Upper lobe of left lung (tissue), 6 donors: ENCODE data around the gene ODAD4. TPM values are rescaled to one million over a fixed set of nuclear protein-coding genes. Genes with fewer than 3 reads are reported as not detected.

Experiments used
- ATAC-seq, 2 donors: fragments of 200-7000 bp; cut with Tn5 transposase; one replicate each; pipeline ENCODE4 v1.9.1; 2022; ENCODE audit warnings: mild to moderate bottlenecking in 2 of 2, moderate library complexity in 2 of 2; ENCODE audit not compliant: low FRiP score in 2 of 2
- DNase-seq, 2 donors: peaks; one replicate each; pipeline ENCODE4 v3.0.0-alpha.2; 2019 to 2020
- H3K27ac ChIP-seq, 4 donors: fragments of 200-600 bp; sonication (generic); one replicate each; pipeline ENCODE4 v1.5.1; 2016 to 2019
- H3K27me3 ChIP-seq, 4 donors: fragments of 200-600 bp; sonication (generic); one replicate each; pipeline ENCODE4 v1.5.1; 2017 to 2019
- H3K36me3 ChIP-seq, 4 donors: fragments of 200-600 bp; sonication (generic); one replicate each; pipeline ENCODE4 v1.5.1; 2016 to 2019
- H3K4me1 ChIP-seq, 4 donors: fragments of 200-600 bp; sonication (generic); one replicate each; pipeline ENCODE4 v1.5.1; 2018 to 2019
- H3K4me3 ChIP-seq, 4 donors: fragments of 200-600 bp; sonication (generic); one replicate each; pipeline ENCODE4 v1.5.1; 2017 to 2019; ENCODE audit warnings: mild to moderate bottlenecking in 2 of 4, moderate library complexity in 1 of 4
- H3K9me3 ChIP-seq, 4 donors: fragments of 200-600 bp; sonication (generic); one replicate each; pipeline ENCODE4 v1.5.1; 2018 to 2019
- EP300 ChIP-seq, 4 donors: sonication (generic); formaldehyde crosslinking; IDR thresholded peaks; one replicate each; pipeline ENCODE4 v1.5.1; 2017; ENCODE audit warnings: antibody characterized with exemption in 4 of 4, control low read depth in 2 of 4
- POLR2A ChIP-seq, 4 donors: fragments of 450-650 bp; IDR thresholded peaks; one replicate each; pipeline ENCODE4 v1.5.1; 2016 to 2017; ENCODE audit warnings: antibody characterized with exemption in 4 of 4, mild to moderate bottlenecking in 2 of 4
- POLR2AphosphoS5 ChIP-seq, 2 donors: sonication (generic); formaldehyde crosslinking; IDR thresholded peaks; one replicate each; pipeline ENCODE4 v1.5.1; 2017; ENCODE audit warnings: antibody characterized with exemption in 2 of 2
- WGBS, 2 donors: methylation state at CpG; one replicate each; pipeline ENCODE4 v1.1.5; 2017 to 2018; 5-methylcytosine and 5-hydroxymethylcytosine counted together
- total RNA-seq, 6 donors: library from RNA; depleted of rRNA in 4 of 6; stranded (reverse); fragments of >200 nt in 4 of 6; gene quantifications; one replicate each; pipeline versions ENCODE4 v1.1.0 to v1.2.1, GENCODE V29; 2016 to 2021
- TF ChIP-seq, protein P1 (sequence below), 6 experiments: fragments of 450-650 bp in 4 of 6; fragments of 200-600 bp in 2 of 6; sonication (generic) in 2 of 6; IDR thresholded peaks; one replicate each; pipeline ENCODE4 v1.5.1; 2016 to 2019; ENCODE audit warnings: antibody characterized with exemption in 6 of 6
- donor health status: DM: no; HTN: no; CAD: no; lungs with moderate emphysema.
- donor health status: DM: no; HTN: yes; CAD: no; lungs with severe emphysema.

ODAD4 gene
- total RNA-seq, 6 donors from 2014 or later: 1.2 to 16.9 (median 4.8) TPM

DNA sequence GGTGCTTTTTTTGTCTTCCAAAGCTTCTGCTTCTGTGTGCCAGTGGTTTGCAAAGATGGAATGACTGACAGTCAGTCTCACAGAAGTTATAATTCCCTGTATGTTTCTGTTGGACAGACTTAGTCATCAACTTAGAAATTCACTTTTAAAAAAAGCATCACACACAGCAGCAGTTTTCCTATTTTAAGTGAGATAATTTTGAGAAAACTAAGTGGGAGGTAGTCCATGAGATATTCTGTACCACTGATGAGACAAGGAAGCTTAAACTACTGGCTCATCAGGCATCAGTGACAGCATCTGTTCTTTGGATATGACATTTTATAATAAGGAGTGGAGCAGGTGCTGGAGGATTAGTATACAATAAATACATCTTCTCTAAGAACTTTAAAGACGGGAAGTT, 56.2 kb downstream of the ODAD4 start:
- H3K4me3 ChIP-seq: no peak overlapping the region
- H3K27me3 ChIP-seq: no peaks in the 10 kb centered on the region
- no peaks in the 10 kb centered on the region for H3K9me3 ChIP-seq
- no peak for TF ChIP-seq POLR2A (IDR thresholded peaks at IDR 0.05)
- no peak for TF ChIP-seq EP300 (IDR thresholded peaks at IDR 0.05)
- TF ChIP-seq, protein P1, sequence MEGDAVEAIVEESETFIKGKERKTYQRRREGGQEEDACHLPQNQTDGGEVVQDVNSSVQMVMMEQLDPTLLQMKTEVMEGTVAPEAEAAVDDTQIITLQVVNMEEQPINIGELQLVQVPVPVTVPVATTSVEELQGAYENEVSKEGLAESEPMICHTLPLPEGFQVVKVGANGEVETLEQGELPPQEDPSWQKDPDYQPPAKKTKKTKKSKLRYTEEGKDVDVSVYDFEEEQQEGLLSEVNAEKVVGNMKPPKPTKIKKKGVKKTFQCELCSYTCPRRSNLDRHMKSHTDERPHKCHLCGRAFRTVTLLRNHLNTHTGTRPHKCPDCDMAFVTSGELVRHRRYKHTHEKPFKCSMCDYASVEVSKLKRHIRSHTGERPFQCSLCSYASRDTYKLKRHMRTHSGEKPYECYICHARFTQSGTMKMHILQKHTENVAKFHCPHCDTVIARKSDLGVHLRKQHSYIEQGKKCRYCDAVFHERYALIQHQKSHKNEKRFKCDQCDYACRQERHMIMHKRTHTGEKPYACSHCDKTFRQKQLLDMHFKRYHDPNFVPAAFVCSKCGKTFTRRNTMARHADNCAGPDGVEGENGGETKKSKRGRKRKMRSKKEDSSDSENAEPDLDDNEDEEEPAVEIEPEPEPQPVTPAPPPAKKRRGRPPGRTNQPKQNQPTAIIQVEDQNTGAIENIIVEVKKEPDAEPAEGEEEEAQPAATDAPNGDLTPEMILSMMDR (IDR thresholded peaks at IDR 0.05): no peak
- TF ChIP-seq POLR2AphosphoS5 (IDR thresholded peaks at IDR 0.05): no peak
- H3K4me1 ChIP-seq: peaks cover 0 to 9% (median 0%) of the 10 kb centered on the region in 4 donors
- no peak overlapping the region for H3K27ac ChIP-seq
- ATAC-seq: no peak
- DNase-seq: no peak
- 93 to 100% methylated on average over 1 of the region's 1 CpG for WGBS, 2 donors
- H3K36me3 ChIP-seq: peaks cover 36 to 100% (median 75%) of the 10 kb centered on the region in 4 donors

DNA sequence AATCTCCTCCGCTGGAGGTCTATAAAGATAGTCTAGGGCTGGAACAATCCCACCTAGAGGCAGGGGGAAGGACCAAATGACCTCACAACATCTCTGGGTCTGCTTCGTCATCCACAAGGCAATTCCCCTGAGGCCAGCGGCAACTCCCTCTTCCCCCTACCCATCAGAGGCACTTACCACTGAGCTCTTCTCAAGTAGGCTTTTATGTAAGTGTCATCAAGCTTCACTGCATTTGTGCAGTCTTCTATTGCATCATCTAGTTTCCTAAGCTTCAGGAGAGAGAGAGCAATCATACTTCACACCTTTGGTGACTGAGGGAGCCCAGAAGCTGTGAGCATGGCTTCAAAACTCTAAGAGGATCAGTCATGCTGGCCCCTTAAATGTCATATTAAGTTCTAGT, 57.2 kb downstream of the ODAD4 start:
- Histone ChIP-seq H3K36me3 (peaks cover 36 to 100% (median 75%) of the 10 kb centered on the region in 4 donors), H3K4me3 (no peak overlapping the region), H3K27me3 (no peaks in the 10 kb centered on the region), H3K9me3 (no peaks in the 10 kb centered on the region), H3K27ac (no peak overlapping the region), H3K4me1 (peaks cover 0 to 9% (median 0%) of the 10 kb centered on the region in 4 donors)
- WGBS, 2 donors: 78 to 89% methylated on average over 2 to 3 of the region's 3 CpGs
- no peak for ATAC-seq
- TF ChIP-seq POLR2A (IDR thresholded peaks at IDR 0.05): no peak
- no peak for TF ChIP-seq POLR2AphosphoS5 (IDR thresholded peaks at IDR 0.05)
- DNase-seq: no peak

DNA sequence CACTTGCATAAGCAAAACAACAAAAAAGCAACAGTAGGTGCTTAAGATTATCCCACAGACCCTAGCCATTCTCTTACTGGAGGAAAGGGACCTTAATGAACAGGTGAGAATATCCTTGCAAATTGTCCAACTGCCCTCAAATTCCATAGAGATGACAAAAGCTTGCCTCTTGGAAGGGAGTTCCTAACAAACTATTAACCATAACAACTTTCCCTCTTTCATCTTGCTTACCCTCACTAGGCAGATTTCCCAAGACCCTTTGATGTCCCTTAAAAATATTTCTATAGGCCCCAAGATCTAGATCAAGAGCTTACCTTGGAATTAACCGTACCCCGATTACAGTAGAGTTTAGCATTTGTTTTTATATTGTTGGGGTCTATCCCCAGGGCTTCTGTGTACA, 58.0 kb downstream of the ODAD4 start:
- no peak for TF ChIP-seq POLR2A (IDR thresholded peaks at IDR 0.05)
- no peak for TF ChIP-seq EP300 (IDR thresholded peaks at IDR 0.05)
- ATAC-seq (no peak), DNase-seq (no peak)
- H3K27ac ChIP-seq: no peak overlapping the region
- no peaks in the 10 kb centered on the region for H3K27me3 ChIP-seq
- peaks cover 0 to 9% (median 0%) of the 10 kb centered on the region in 4 donors for H3K4me1 ChIP-seq
- no peak overlapping the region for H3K4me3 ChIP-seq
- WGBS, 2 donors: 98 to 100% methylated on average over 2 of the region's 2 CpGs
- H3K9me3 ChIP-seq: no peaks in the 10 kb centered on the region
- peaks cover 42 to 100% (median 76%) of the 10 kb centered on the region in 4 donors for H3K36me3 ChIP-seq

GRCh38 chr17:41989702-41990419, 59.4 kb downstream of the ODAD4 start:
- Histone ChIP-seq H3K27me3 (no peaks in the 10 kb centered on the region), H3K4me3 (no peak overlapping the region), H3K27ac (peak overlapping the region in 1 of 4 donors; percentile 10), H3K36me3 (peaks cover 43 to 100% (median 75%) of the 10 kb centered on the region in 4 donors), H3K9me3 (no peaks in the 10 kb centered on the region), H3K4me1 (peaks cover 0 to 9% (median 0%) of the 10 kb centered on the region in 4 donors)
- ATAC-seq: no peak
- WGBS, 2 donors: 85 to 91% methylated on average over 5 of the region's 5 CpGs
- TF ChIP-seq POLR2AphosphoS5 (IDR thresholded peaks at IDR 0.05) (no peak), POLR2A (IDR thresholded peaks at IDR 0.05) (no peak), EP300 (IDR thresholded peaks at IDR 0.05) (no peak)
- TF ChIP-seq, protein P1 (IDR thresholded peaks at IDR 0.05): no peak
- DNase-seq: no peak

- peaks cover 65 to 100% (median 86%) of the 10 kb centered on the region in 4 donors for H3K36me3 ChIP-seq
- H3K27ac ChIP-seq: no peak overlapping the region
- H3K4me3 ChIP-seq: no peak overlapping the region
- 84 to 92% methylated on average over 3 of the region's 3 CpGs for WGBS, 2 donors
- H3K27me3 ChIP-seq: no peaks in the 10 kb centered on the region
- TF ChIP-seq, protein P1 (IDR thresholded peaks at IDR 0.05): no peak
- no peak for TF ChIP-seq POLR2A (IDR thresholded peaks at IDR 0.05)
- no peak for TF ChIP-seq EP300 (IDR thresholded peaks at IDR 0.05)
- no peak for TF ChIP-seq POLR2AphosphoS5 (IDR thresholded peaks at IDR 0.05)
- peaks cover 0 to 9% (median 0%) of the 10 kb centered on the region in 4 donors for H3K4me1 ChIP-seq
- ATAC-seq (no peak), DNase-seq (no peak)
- no peaks in the 10 kb centered on the region for H3K9me3 ChIP-seq
Measured at GRCh38 chr17:41992576-41992975, 62.2 kb downstream of the ODAD4 start.

DNA sequence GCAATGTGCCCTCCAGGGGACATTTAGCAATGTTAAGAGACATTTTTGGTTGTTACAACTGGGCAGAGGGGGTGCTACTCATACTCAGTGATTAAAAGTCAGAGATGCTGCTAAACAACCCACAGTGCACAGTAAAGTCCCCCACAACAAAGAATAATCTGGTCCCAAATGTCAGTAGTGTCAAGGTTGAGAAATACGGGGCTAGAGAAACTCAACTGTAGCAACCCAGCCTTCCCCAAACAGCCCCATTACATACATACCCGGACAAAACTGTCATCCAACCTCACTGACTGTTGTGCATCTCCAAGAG, 66.4 kb downstream of the ODAD4 start:
- Histone ChIP-seq H3K4me3 (no peak overlapping the region), H3K27me3 (no peaks in the 10 kb centered on the region), H3K4me1 (peaks cover 0 to 15% (median 11%) of the 10 kb centered on the region in 4 donors), H3K27ac (no peak overlapping the region), H3K9me3 (no peaks in the 10 kb centered on the region), H3K36me3 (peaks cover 56 to 98% (median 82%) of the 10 kb centered on the region in 4 donors)
- ATAC-seq: no peak
- 88 to 97% methylated on average over 2 of the region's 2 CpGs for WGBS, 2 donors
- TF ChIP-seq EP300 (IDR thresholded peaks at IDR 0.05) (no peak), POLR2A (IDR thresholded peaks at IDR 0.05) (no peak), POLR2AphosphoS5 (IDR thresholded peaks at IDR 0.05) (no peak)
- TF ChIP-seq, protein P1 (IDR thresholded peaks at IDR 0.05): no peak
- no peak for DNase-seq
